GM11168 (cell line): ENCODE results near the gene SMARCC2.

ENCODE experiments used
- in situ Hi-C: fragments of 300-500 bp; cut with MboI; formaldehyde crosslinking; loops from one replicate; pipeline ENCODE4 v1.12.0; 2022; ENCODE audit warnings: low sequenced_read_pairs; ENCODE audit not compliant: unreplicated experiment

The SMARCC2 gene

GRCh38 chr12:56153678-56154065 lies 35.6 kb downstream of the SMARCC2 start:
- in situ Hi-C loops = no loop called here

GRCh38 chr12:56152756-56153677 lies 36.3 kb downstream of the SMARCC2 start:
- in situ Hi-C loops = no loop called here

GRCh38 chr12:56152132-56152755 lies 37.0 kb downstream of the SMARCC2 start, which contains the start of gene MYL6B:
MYL6B (plus strand) TSS chr12:56152587; CDS start chr12:56153919, 1,332 bp downstream.
- in situ Hi-C loops = no loop called here

GRCh38 chr12:56151672-56152131 lies 37.6 kb downstream of the SMARCC2 start:
- in situ Hi-C loops = no loop called here

- in situ Hi-C loops = no loop called here
Observed at GRCh38 chr12:56150563-56150962, 38.7 kb downstream of the SMARCC2 start.

DNA sequence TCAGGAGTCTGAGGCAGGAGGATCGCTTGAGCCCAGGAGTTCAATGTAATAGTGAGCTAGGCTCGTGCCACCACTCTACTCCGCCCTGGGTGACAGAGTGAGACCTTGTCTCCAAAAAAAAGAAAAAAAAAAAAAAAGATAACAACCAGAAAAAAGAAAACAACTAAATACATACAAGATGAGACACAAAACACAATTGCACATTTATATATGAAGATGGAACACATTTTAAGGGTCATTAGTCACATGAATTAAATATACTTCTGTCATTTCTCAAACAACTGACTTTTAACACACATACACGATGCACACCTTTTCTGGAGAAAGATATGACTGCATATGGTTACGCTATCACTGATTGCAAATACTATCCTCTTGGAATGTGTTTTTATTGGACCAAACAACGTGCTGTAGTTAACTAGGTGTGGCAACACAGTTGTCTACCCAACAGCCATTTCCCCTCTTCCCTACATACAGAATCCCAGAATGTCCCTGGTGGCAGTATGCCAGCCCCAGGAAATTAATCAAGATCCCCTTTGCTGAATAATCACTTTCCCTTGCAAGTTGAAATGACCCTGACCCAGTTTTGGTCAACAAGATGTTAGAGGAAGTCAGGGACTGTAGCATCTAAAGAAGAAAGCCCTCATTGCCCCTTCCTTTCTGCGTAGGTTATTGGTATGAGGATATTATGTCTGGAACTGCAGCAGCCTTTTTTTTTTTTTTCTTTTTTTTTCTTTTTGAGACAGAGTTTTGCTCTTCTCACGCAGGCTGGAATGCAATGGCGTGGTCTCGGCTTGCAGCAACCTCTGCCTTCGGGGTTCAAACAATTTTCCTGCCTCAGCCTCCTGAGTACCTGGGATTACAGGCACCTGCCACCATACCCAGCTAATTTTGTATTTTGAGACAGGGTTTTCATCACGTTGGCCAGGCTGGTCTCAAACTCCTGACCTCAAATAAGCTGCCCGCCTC lies 42.5 kb downstream of the SMARCC2 start:
- in situ Hi-C loops = no loop called here

DNA sequence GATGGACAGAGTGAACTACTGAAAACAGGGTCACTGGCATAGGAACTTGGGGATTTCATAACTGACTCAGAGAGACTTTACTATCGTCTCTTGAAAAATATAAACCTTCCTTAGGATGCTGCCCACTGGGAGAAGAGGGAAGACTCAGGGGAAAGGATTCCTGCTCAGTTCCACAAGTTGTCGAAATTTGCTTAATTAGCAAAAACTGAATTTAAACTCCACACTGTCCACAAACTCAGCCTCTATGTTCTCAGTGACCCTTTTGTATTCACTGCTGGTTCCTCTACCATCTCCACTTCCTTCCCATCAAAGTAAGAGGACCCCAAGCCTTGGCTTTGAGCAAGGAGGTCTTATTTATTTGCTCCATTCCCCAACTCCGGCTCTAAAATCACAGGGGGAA lies 44.1 kb downstream of the SMARCC2 start:
- in situ Hi-C loops = no loop called here

- in situ Hi-C loops = no loop called here
Observed at GRCh38 chr12:56143870-56144269, 45.4 kb downstream of the SMARCC2 start.

GRCh38 chr12:56143217-56143616 lies 46.1 kb downstream of the SMARCC2 start:
- in situ Hi-C loops = no loop called here

DNA sequence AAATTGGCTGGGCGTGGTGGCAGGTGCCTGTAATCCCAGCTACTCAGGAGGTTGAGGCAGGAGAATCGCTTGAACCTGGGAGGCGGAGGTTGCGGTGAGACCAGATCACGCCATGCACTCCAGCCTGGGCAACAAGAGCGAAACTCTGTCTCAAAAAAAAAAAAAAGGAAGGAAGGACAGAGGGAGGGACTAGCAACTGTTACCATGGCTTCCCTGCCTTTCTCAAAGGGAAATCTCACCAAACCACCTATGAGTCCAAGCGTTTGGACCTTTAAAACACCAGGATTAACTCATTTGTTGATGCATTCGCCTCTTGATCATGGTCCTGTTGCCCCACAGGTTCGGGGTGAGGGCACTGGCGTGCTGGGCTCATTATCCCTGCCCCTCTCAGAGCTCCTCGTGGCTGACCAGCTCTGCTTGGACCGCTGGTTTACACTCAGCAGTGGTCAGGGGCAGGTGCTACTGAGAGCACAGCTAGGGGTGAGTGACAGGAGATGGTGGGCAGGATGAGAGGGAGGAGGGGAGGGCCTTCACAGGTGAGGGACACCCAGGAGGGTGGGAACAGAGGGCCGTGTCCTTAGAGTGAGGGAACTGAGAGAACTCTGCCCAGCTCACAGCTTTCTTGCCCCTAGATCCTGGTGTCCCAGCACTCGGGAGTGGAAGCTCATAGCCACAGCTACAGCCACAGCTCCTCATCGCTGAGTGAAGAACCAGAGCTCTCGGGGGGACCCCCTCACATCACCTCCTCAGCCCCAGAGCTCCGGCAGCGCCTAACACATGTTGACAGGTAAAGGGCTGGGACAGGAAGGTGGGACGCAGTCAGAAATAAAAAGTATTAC lies 47.1 kb downstream of the SMARCC2 start:
- in situ Hi-C loops = no loop called here

- in situ Hi-C loops = no loop called here
Observed at GRCh38 chr12:56137853-56138571, 51.3 kb downstream of the SMARCC2 start.

GRCh38 chr12:56134897-56135296 lies 54.4 kb downstream of the SMARCC2 start:
- in situ Hi-C loops = no loop called here

DNA sequence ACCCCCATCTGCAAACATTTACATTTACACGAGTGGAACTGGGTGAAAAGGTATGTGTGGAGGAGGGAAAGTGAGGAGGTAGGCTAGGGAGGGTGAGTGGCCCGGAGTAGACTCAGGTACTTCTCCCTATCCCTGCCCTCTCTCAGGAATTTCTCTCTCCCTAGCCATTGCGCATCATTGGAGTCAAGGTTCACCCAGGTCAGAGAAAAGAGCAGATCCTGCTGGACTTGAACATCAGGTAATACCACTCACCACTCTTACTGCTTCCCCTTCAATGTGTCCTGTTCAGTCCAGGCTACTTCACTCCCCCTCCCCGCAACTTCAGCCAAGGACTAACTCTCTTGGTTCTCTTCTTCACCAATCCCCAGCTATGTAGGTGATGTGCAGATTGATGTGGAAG lies 58.4 kb downstream of the SMARCC2 start:
- in situ Hi-C loops = no loop called here

DNA sequence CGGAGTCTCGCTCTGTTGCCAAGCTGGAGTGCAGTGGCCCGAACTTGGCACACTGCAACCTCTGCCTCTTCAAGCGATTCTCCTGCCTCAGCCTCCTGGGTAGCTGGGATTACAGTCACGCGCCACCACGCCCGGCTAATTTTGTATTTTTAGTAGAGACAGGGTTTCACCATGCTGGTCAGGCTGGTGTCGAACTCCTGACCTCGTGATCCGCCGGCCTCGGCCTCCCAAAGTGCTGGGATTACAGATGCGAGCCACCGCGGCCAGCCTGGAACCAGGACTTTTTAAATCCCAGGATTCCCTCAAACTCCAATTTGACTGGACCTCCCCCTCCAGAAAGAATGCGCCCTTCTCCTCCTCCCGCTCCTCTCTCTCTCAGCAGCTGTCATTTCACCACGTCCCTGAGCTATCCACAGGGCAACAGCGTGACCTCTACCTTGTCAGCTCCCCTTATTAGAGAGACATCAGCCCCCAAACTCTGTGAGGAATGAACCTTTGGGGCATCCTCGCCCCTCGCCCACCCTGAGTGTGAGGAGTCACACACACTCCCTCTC lies 59.3 kb downstream of the SMARCC2 start:
- in situ Hi-C loops = no loop called here

- in situ Hi-C loops = no loop called here
Observed at GRCh38 chr12:56129206-56129941, 59.9 kb downstream of the SMARCC2 start.

- in situ Hi-C loops = no loop called here
Observed at GRCh38 chr12:56128670-56129205, 60.5 kb downstream of the SMARCC2 start.

GRCh38 chr12:56127888-56128669 lies 61.2 kb downstream of the SMARCC2 start, which contains the start of gene ESYT1:
ESYT1 (plus strand) TSS chr12:56128267; CDS start chr12:56128320, 53 bp downstream.
- in situ Hi-C loops = no loop called here
